H1 (cell line): ENCODE results near the gene PCSK4. TPM values are rescaled to one million over a fixed set of nuclear protein-coding genes. Genes with fewer than 3 reads are reported as not detected.

Experiments used
- CTCF ChIA-PET: fragments of 300-600 bp; sonication (Branson Sonifier 250); formaldehyde crosslinking; loops from one replicate; lab custom pipeline; 2021; ENCODE audit not compliant: partially characterized antibody; lab: Charles Lee
- POLR2A ChIA-PET: fragments of 300-600 bp; sonication (Branson Sonifier 250); formaldehyde crosslinking; loops from one replicate; lab custom pipeline; 2021; ENCODE audit warnings: inconsistent platforms; ENCODE audit not compliant: partially characterized antibody; lab: Charles Lee
- DNase-seq, 2 experiments: peaks; one replicate each; pipeline versions ENCODE4 v3.0.0 to v3.0.0-alpha.2; 2010 to 2022; ENCODE audit warnings: low spot score in 2 of 2, low read depth in 1 of 2, mixed read lengths in 1 of 2
- FAIRE-seq: peaks from 2 replicates; lab custom pipeline; 2011; peaks lifted over from hg19 to GRCh38; lab: Jason Lieb, UNC
- H2AFZ ChIP-seq: 2 replicates; pipeline ENCODE4 v1.8.1; 2012; ENCODE audit warnings: low read length, inconsistent platforms
- H2AK5ac ChIP-seq: 2 replicates; pipeline ENCODE4 v1.6.1; 2013; ENCODE audit warnings: low read depth, low read length
- H2BK120ac ChIP-seq: replicated peaks from 2 replicates; pipeline ENCODE3; 2013; ENCODE audit warnings: low read depth, low read length, inconsistent platforms
- H2BK12ac ChIP-seq: 2 replicates; pipeline ENCODE4 v1.6.1; 2013; ENCODE audit warnings: low read depth, low read length
- H2BK15ac ChIP-seq: 2 replicates; pipeline ENCODE4 v1.6.1; 2013; ENCODE audit warnings: low read length
- H2BK20ac ChIP-seq: 2 replicates; pipeline ENCODE4 v1.6.1; 2013; ENCODE audit warnings: low read length
- H2BK5ac ChIP-seq: 2 replicates; pipeline ENCODE4 v1.6.1; 2013; ENCODE audit warnings: low read depth, low read length
- H3K14ac ChIP-seq: 2 replicates; pipeline ENCODE4 v1.6.1; 2013; ENCODE audit warnings: inconsistent platforms; ENCODE audit not compliant: insufficient read length
- H3K18ac ChIP-seq: 2 replicates; pipeline ENCODE4 v1.6.1; 2013; ENCODE audit warnings: low read length; ENCODE audit errors: extremely low read depth
- H3K23ac ChIP-seq: 2 replicates; pipeline ENCODE4 v1.6.1; 2013; ENCODE audit warnings: inconsistent platforms; ENCODE audit not compliant: insufficient read length
- H3K23me2 ChIP-seq: 2 replicates; pipeline ENCODE4 v1.6.1; 2013; ENCODE audit warnings: low read depth, low read length
- H3K27ac ChIP-seq: 2 replicates; pipeline ENCODE4 v1.6.1; 2011; ENCODE audit warnings: low read depth, low read length, inconsistent platforms
- H3K27me3 ChIP-seq, 4 experiments: replicated peaks in 1 of 4; 1 replicate in 1 of 4; 2 replicates in 3 of 4; pipeline versions ENCODE4 v1.6.1 to v1.8.1; 2011 to 2013; ENCODE audit warnings: low read length in 3 of 4, mild to moderate bottlenecking in 3 of 4, inconsistent platforms in 2 of 4, mixed read lengths in 2 of 4, moderate library complexity in 1 of 4; ENCODE audit not compliant: control insufficient read depth in 3 of 4, insufficient read depth in 3 of 4; ENCODE audit errors: extremely low read depth in 1 of 4
- H3K36me3 ChIP-seq, 4 experiments: 2 replicates each; pipeline versions ENCODE4 v1.6.1 to v1.8.1; 2011 to 2013; ENCODE audit warnings: mild to moderate bottlenecking in 4 of 4, low read length in 3 of 4, moderate library complexity in 2 of 4, control low read depth in 1 of 4, inconsistent platforms in 1 of 4; ENCODE audit not compliant: insufficient read depth in 4 of 4, control insufficient read depth in 2 of 4
- H3K4ac ChIP-seq: replicated peaks from 2 replicates; pipeline ENCODE3; 2013; ENCODE audit warnings: low read length, low read depth, mixed read lengths, inconsistent platforms; ENCODE audit not compliant: insufficient read length
- H3K4me1 ChIP-seq, 4 experiments: replicated peaks in 1 of 4; 1 replicate in 1 of 4; 2 replicates in 3 of 4; pipeline versions ENCODE4 v1.6.1 to v1.8.1; 2011 to 2013; ENCODE audit warnings: low read length in 3 of 4, inconsistent platforms in 2 of 4, mixed read lengths in 1 of 4; ENCODE audit not compliant: insufficient read depth in 4 of 4, control insufficient read depth in 3 of 4
- H3K4me2 ChIP-seq, 2 experiments: 2 replicates each; pipeline versions ENCODE4 v1.6.1 to v1.8.1; 2011 to 2013; ENCODE audit warnings: low read depth in 2 of 2, low read length in 2 of 2, control low read depth in 1 of 2, inconsistent platforms in 1 of 2, mild to moderate bottlenecking in 1 of 2; ENCODE audit not compliant: insufficient read depth in 1 of 2
- H3K4me3 ChIP-seq, 4 experiments: fragments of 200-600, 300-600 bp in 1 of 4; sonication (generic), shearing (Covaris generic), sonication (Bioruptor Twin) in 1 of 4; 2 replicates each; pipeline versions ENCODE4 v1.5.1 to v1.8.1; 2011 to 2016; ENCODE audit warnings: low read length in 4 of 4, low read depth in 3 of 4, control low read depth in 2 of 4, inconsistent platforms in 2 of 4, mild to moderate bottlenecking in 2 of 4, mixed read lengths in 1 of 4, moderate library complexity in 1 of 4; ENCODE audit not compliant: insufficient read depth in 2 of 4; ENCODE audit errors: extremely low read depth in 1 of 4
- H3K56ac ChIP-seq: replicated peaks from 2 replicates; pipeline ENCODE3; 2013; ENCODE audit warnings: low read depth, mild to moderate bottlenecking, mixed read lengths, low read length, inconsistent platforms; ENCODE audit not compliant: insufficient read length
- H3K79me1 ChIP-seq: 2 replicates; pipeline ENCODE4 v1.6.1; 2013; ENCODE audit warnings: low read depth, low read length, control low read depth
- H3K79me2 ChIP-seq, 2 experiments: 2 replicates each; pipeline versions ENCODE4 v1.6.1 to v1.8.1; 2012 to 2013; ENCODE audit warnings: low read length in 2 of 2, mild to moderate bottlenecking in 2 of 2, inconsistent platforms in 1 of 2; ENCODE audit not compliant: insufficient read depth in 2 of 2, control insufficient read depth in 1 of 2
- H3K9ac ChIP-seq, 4 experiments: replicated peaks in 1 of 4; 1 replicate in 1 of 4; 2 replicates in 3 of 4; pipeline versions ENCODE4 v1.6.1 to v1.8.1; 2011 to 2013; ENCODE audit warnings: low read depth in 3 of 4, low read length in 3 of 4, control low read depth in 2 of 4, mild to moderate bottlenecking in 2 of 4, moderate library complexity in 2 of 4, inconsistent platforms in 1 of 4; ENCODE audit errors: extremely low read depth in 1 of 4
- H3K9me3 ChIP-seq, 2 experiments: 2 replicates each; pipeline versions ENCODE4 v1.6.1 to v1.8.1; 2012 to 2013; ENCODE audit warnings: mild to moderate bottlenecking in 2 of 2, moderate library complexity in 2 of 2, control low read depth in 1 of 2, inconsistent platforms in 1 of 2, low read depth in 1 of 2, low read length in 1 of 2, mixed read lengths in 1 of 2; ENCODE audit not compliant: insufficient read depth in 2 of 2
- H4K20me1 ChIP-seq, 2 experiments: replicated peaks in 1 of 2; 2 replicates each; pipeline versions ENCODE3 to v1.8.1; 2011 to 2013; ENCODE audit warnings: inconsistent platforms in 2 of 2, low read length in 2 of 2, mild to moderate bottlenecking in 1 of 2; ENCODE audit not compliant: insufficient read depth in 2 of 2, control insufficient read depth in 1 of 2
- H4K5ac ChIP-seq: 2 replicates; pipeline ENCODE4 v1.6.1; 2013; ENCODE audit warnings: low read length, low read depth, mixed read lengths, inconsistent platforms; ENCODE audit not compliant: insufficient read length
- H4K8ac ChIP-seq: 2 replicates; pipeline ENCODE4 v1.8.0; 2013; ENCODE audit warnings: mild to moderate bottlenecking, moderate library complexity, low read length, inconsistent platforms; ENCODE audit not compliant: insufficient read depth; ENCODE audit errors: extremely low read depth
- H4K91ac ChIP-seq: replicated peaks from 2 replicates; pipeline ENCODE3; 2013; ENCODE audit warnings: low read length, mixed read lengths, inconsistent platforms; ENCODE audit not compliant: insufficient read length
- CTBP2 ChIP-seq: IDR thresholded peaks from 2 replicates; pipeline ENCODE4 v1.7.0; 2011; ENCODE audit warnings: borderline replicate concordance, mild to moderate bottlenecking, moderate library complexity, mixed read lengths, low read length; ENCODE audit not compliant: insufficient read depth, insufficient read length
- RNF2 ChIP-seq: fragments of 200-900, 300-1000 bp; sonication (generic); IDR thresholded peaks from 2 replicates; pipeline ENCODE4 v1.7.1; 2016; ENCODE audit warnings: borderline replicate concordance, low read depth, mild to moderate bottlenecking, antibody characterized with exemption, low read length; ENCODE audit not compliant: poor library complexity, severe bottlenecking; ENCODE audit errors: missing control alignments
- SIRT6 ChIP-seq: IDR thresholded peaks from one replicate; pipeline ENCODE4 v1.7.1; 2012; ENCODE audit warnings: low read length, inconsistent platforms
- SP1 ChIP-seq: IDR thresholded peaks from 2 replicates; pipeline ENCODE4 v1.6.1; 2011; ENCODE audit warnings: low read depth, low read length
- WGBS, 2 experiments: shearing (Covaris generic) in 1 of 2; methylation state at CpG; one replicate each; pipeline versions ENCODE4 v1.1.6 to v1.1.7; 2013 to 2015; ENCODE audit warnings: low lambda C conversion rate in 2 of 2, mixed read lengths in 2 of 2, inconsistent platforms in 1 of 2, low coverage in 1 of 2, missing lambda C conversion rate in 1 of 2; ENCODE audit not compliant: insufficient replicate concordance in 2 of 2, insufficient coverage in 1 of 2, insufficient read length in 1 of 2; ENCODE audit errors: extremely low coverage in 1 of 2, missing lambda C conversion rate in 1 of 2; 5-methylcytosine and 5-hydroxymethylcytosine counted together
- polyA plus RNA-seq, 7 experiments: library from polyadenylated mRNA; depleted of rRNA in 3 of 7; stranded (reverse) in 5 of 7; unstranded in 2 of 7; fragments of >200 nt in 5 of 7; fragments of 200-250 nt in 2 of 7; gene quantifications; 1 replicate in 5 of 7; 2 replicates in 1 of 7; 4 replicates in 1 of 7; pipeline versions ENCODE4 v1.2.1 to v1.2.3, GENCODE V29; 2011 to 2013; ENCODE audit warnings: missing spikeins in 2 of 7, mixed read lengths in 2 of 7
- total RNA-seq: library from RNA; stranded (reverse); fragmentation: NEBNext Ultra II Directional; extraction: Animal tissue kit (Norgen Biotek cat#: 25700); gene quantifications from 2 replicates; pipeline ENCODE4 v1.2.1, GENCODE V29; 2021
- TF ChIP-seq, protein P1 (sequence below): IDR thresholded peaks from 2 replicates; pipeline ENCODE4 v1.6.1; 2011; ENCODE audit warnings: low read length, improper control_type of control experiment

The PCSK4 gene
- total and polyA plus RNA-seq, 2 of the 8 experiments (the other 6 are each of a cell fraction or from before 2014, with no cell fraction given), result 9.8 to 10.7 TPM

DNA sequence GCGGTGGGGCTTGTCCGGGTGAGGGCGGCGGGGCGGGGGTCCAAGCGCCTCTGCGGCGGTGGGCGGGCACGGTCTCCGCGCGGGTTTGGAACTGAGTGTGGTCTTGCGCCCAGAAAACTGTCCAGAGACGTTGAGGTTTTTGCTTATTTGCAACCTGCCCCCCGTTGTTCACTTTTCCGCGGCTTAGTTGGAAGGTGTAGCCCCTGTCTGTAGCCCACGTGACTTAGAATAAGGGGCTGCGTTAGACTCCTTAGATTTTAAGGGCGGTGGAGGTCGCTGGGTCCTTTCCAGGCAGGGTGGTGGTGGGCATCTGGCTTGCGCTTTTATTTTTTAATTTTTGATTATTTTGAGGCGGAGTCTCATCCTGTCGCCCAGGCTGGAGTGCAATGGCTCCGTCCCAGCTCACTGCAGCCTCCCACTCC, 51.2 kb downstream of the PCSK4 start:
- no peak overlapping the region for H3K18ac ChIP-seq
- no peak overlapping the region for H2BK12ac ChIP-seq
- no peak overlapping the region for H2BK120ac ChIP-seq
- peak overlapping the region; percentile 100; the same call in 1 of the 2 replicates for H4K8ac ChIP-seq
- no peak overlapping the region for H3K14ac ChIP-seq
- peak overlapping the region; percentile 72 to 97 (median 90) for H3K4me3 ChIP-seq
- H3K23me2 ChIP-seq, result peaks cover 3% of the 10 kb centered on the region; the same call in 1 of the 2 replicates
- WGBS, 2 experiments, result 3% methylated on average over 12 of the region's 26 CpGs; no CpG with 5 or more reads in 1 of the 2 experiments
- peak overlapping the region; percentile 74 to 75 for H3K4me2 ChIP-seq
- H3K9me3 ChIP-seq, result no peaks in the 10 kb centered on the region
- ChIA-PET CTCF (interaction anchor here (0.6 to 1.2 kb wide), 3 partner anchors 13 to 27 kb away, joined by 3 read pairs; no protein-coding TSS in a partner anchor), POLR2A (interaction anchor here (0.8 to 7.6 kb wide), 10 partner anchors 12 to 195 kb away, joined by 3 to 109 read pairs (median 4); partner anchors contain the start of genes APC2 and REEP6)
- H4K91ac ChIP-seq, result no peak overlapping the region
- DNase-seq (no peak), FAIRE-seq (no peak)
- TF ChIP-seq SIRT6 (no peak), CTBP2 (no peak), RNF2 (no peak), SP1 (no peak)
- TF ChIP-seq, protein P1, sequence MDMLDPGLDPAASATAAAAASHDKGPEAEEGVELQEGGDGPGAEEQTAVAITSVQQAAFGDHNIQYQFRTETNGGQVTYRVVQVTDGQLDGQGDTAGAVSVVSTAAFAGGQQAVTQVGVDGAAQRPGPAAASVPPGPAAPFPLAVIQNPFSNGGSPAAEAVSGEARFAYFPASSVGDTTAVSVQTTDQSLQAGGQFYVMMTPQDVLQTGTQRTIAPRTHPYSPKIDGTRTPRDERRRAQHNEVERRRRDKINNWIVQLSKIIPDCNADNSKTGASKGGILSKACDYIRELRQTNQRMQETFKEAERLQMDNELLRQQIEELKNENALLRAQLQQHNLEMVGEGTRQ, result peak; percentile 25; the same call in 1 of the 2 replicates
- H3K56ac ChIP-seq, result no peak overlapping the region
- H2AK5ac ChIP-seq, result no peak overlapping the region
- H3K79me1 ChIP-seq, result peaks cover 4% of the 10 kb centered on the region
- H3K27ac ChIP-seq, result peak overlapping the region; percentile 47; the same call in 1 of the 2 replicates
- H4K5ac ChIP-seq, result no peak overlapping the region
- peak overlapping the region; percentile 91 to 99 (median 96) for H3K9ac ChIP-seq
- H3K23ac ChIP-seq, result no peak overlapping the region
- 0 out of 2 replicates have a peak overlapping the region, but pooled peaks have one; percentile 95 for H2BK5ac ChIP-seq
- H2AFZ ChIP-seq, result no peak overlapping the region
- H3K36me3 ChIP-seq, result peaks cover 29 to 48% (median 35%) of the 10 kb centered on the region in 4 experiments
- peaks cover 23 to 29% of the 10 kb centered on the region in 2 experiments for H4K20me1 ChIP-seq
- H3K27me3 ChIP-seq, result no peaks in the 10 kb centered on the region
- no peak overlapping the region for H2BK20ac ChIP-seq
- H2BK15ac ChIP-seq, result no peak overlapping the region
- no peak overlapping the region for H3K4ac ChIP-seq
- peaks cover 2 to 24% of the 10 kb centered on the region in 2 experiments; a peak in 3 of 4 replicates for H3K79me2 ChIP-seq
- peaks cover 0 to 5% (median 4%) of the 10 kb centered on the region in 4 experiments; a peak in 4 of 7 replicates for H3K4me1 ChIP-seq
